ENCODE data around the gene NOP14. TPM values are rescaled to one million over a fixed set of nuclear protein-coding genes. Genes with fewer than 3 reads are reported as not detected.

Gene NOP14
- total and polyA plus RNA-seq, 9 donors, result 13.6 to 39.7 (median 28.3) TPM

GRCh38 chr4:2930758-2931511 lies 32.3 kb downstream of the NOP14 start:
- 65 to 77% (median 68%) methylated on average over 26 to 34 of the region's 34 CpGs for WGBS, 3 donors
- TF ChIP-seq EP300 (IDR thresholded peaks at IDR 0.05), result no peak
- TF ChIP-seq, protein P1, sequence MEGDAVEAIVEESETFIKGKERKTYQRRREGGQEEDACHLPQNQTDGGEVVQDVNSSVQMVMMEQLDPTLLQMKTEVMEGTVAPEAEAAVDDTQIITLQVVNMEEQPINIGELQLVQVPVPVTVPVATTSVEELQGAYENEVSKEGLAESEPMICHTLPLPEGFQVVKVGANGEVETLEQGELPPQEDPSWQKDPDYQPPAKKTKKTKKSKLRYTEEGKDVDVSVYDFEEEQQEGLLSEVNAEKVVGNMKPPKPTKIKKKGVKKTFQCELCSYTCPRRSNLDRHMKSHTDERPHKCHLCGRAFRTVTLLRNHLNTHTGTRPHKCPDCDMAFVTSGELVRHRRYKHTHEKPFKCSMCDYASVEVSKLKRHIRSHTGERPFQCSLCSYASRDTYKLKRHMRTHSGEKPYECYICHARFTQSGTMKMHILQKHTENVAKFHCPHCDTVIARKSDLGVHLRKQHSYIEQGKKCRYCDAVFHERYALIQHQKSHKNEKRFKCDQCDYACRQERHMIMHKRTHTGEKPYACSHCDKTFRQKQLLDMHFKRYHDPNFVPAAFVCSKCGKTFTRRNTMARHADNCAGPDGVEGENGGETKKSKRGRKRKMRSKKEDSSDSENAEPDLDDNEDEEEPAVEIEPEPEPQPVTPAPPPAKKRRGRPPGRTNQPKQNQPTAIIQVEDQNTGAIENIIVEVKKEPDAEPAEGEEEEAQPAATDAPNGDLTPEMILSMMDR (IDR thresholded peaks at IDR 0.05), result no peak
- no peak for TF ChIP-seq POLR2A (IDR thresholded peaks at IDR 0.05)
- H3K27ac ChIP-seq, result no peak overlapping the region
- intact Hi-C loops (cut with DNase I), result loop anchor here in 3 of 4 donors (5.0 to 10.0 kb wide), 4 partner anchors 86 to 396 kb away; partner anchors contain the start of genes ADD1 (in 1 of the 3) and FAM193A (in 1 of the 3)
- peaks cover 8% of the 10 kb centered on the region for H3K4me1 ChIP-seq (ENCODE audit: insufficient read depth)
- DNase-seq, result peak in 1 of 5 donors; percentile 53
- H3K27me3 ChIP-seq, result no peaks in the 10 kb centered on the region
- no peaks in the 10 kb centered on the region for H3K36me3 ChIP-seq
- H3K4me3 ChIP-seq, result no peak overlapping the region
- H3K9me3 ChIP-seq, result no peaks in the 10 kb centered on the region

- Histone ChIP-seq H3K27ac (no peak overlapping the region), H3K27me3 (no peaks in the 10 kb centered on the region), H3K4me1 (ENCODE audit: insufficient read depth) (peaks cover 4% of the 10 kb centered on the region), H3K9me3 (no peaks in the 10 kb centered on the region), H3K4me3 (no peak overlapping the region), H3K36me3 (no peaks in the 10 kb centered on the region)
- WGBS, 3 donors, result 72 to 75% (median 74%) methylated on average over 12 of the region's 12 CpGs
- DNase-seq, result peak in 2 of 5 donors; percentile 28 to 38
- TF ChIP-seq, protein P1 (IDR thresholded peaks at IDR 0.05), result no peak
- intact Hi-C loops (cut with DNase I), result loop anchor here in 3 of 4 donors (5.0 to 10.0 kb wide), 4 partner anchors 85 to 395 kb away; partner anchors contain the start of genes ADD1 (in 1 of the 3) and FAM193A (in 1 of the 3)
Observed at GRCh38 chr4:2930135-2930757, 33.0 kb downstream of the NOP14 start.

GRCh38 chr4:2929469-2929868 lies 33.7 kb downstream of the NOP14 start:
- intact Hi-C loops (cut with DNase I), result no loop called here
- H3K4me1 ChIP-seq (ENCODE audit: insufficient read depth), result peaks cover 2% of the 10 kb centered on the region
- H3K4me3 ChIP-seq, result no peak overlapping the region
- no peaks in the 10 kb centered on the region for H3K36me3 ChIP-seq
- H3K27ac ChIP-seq, result no peak overlapping the region
- 81 to 85% (median 83%) methylated on average over 16 of the region's 16 CpGs for WGBS, 3 donors
- H3K27me3 ChIP-seq, result no peaks in the 10 kb centered on the region
- peak in 2 of 5 donors; percentile 19 to 42 for DNase-seq
- no peaks in the 10 kb centered on the region for H3K9me3 ChIP-seq
- TF ChIP-seq, protein P1 (IDR thresholded peaks at IDR 0.05), result no peak
- TF ChIP-seq EP300 (IDR thresholded peaks at IDR 0.05) (no peak), POLR2A (IDR thresholded peaks at IDR 0.05) (no peak)

DNA sequence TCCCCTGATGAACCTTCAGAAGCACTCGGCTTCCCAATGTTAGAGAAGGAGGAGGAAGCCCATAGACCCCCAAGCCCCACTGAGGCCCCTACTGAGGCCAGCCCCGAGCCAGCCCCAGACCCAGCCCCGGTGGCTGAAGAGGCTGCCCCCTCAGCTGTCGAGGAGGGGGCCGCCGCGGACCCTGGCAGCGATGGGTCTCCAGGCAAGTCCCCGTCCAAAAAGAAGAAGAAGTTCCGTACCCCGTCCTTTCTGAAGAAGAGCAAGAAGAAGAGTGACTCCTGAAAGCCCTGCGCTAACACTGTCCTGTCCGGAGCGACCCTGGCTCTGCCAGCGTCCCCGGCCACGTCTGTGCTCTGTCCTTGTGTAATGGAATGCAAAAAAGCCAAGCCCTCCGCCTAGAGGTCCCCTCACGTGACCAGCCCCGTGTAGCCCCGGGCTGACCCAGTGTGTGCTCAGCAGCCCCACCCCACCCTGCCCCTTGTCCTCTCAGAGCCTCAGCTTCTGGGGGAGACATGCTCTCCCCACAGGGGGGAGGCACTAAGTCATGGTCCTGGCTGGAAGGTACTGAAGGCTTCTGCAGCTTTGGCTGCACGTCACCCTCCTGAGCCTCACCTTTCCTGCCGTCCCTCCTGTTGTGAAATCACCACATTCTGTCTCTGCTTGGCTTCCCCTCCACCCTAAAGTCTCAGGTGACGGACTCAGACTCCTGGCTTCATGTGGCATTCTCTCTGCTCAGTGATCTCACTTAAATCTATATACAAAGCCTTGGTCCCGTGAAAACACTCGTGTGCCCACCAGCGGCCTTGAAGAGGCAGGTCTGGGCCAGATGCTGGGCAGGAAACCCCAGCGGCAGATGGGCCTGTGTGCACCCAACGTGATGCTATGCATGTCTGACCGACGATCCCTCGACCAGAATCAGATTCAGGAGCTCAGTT lies 34.7 kb downstream of the NOP14 start:
- no peaks in the 10 kb centered on the region for H3K36me3 ChIP-seq
- no peak overlapping the region for H3K4me3 ChIP-seq
- TF ChIP-seq, protein P1 (IDR thresholded peaks at IDR 0.05), result no peak
- TF ChIP-seq EP300 (IDR thresholded peaks at IDR 0.05) (no peak), POLR2A (IDR thresholded peaks at IDR 0.05) (no peak)
- H3K27ac ChIP-seq, result no peak overlapping the region
- intact Hi-C loops (cut with DNase I), result no loop called here
- WGBS, 3 donors, result 81 to 84% (median 81%) methylated on average over 29 to 32 of the region's 32 CpGs
- H3K9me3 ChIP-seq, result no peaks in the 10 kb centered on the region
- H3K27me3 ChIP-seq, result no peaks in the 10 kb centered on the region
- peak in 2 of 5 donors; percentile 16 to 28 for DNase-seq
- no peaks in the 10 kb centered on the region for H3K4me1 ChIP-seq (ENCODE audit: insufficient read depth)
